ENCODE results near the gene EXOSC3.
"Not testable (repeated sequence)": the region's sequence is repeated elsewhere in the genome, so short reads cannot be mapped to it uniquely, and the experiment has no call there.

EXOSC3 gene

DNA sequence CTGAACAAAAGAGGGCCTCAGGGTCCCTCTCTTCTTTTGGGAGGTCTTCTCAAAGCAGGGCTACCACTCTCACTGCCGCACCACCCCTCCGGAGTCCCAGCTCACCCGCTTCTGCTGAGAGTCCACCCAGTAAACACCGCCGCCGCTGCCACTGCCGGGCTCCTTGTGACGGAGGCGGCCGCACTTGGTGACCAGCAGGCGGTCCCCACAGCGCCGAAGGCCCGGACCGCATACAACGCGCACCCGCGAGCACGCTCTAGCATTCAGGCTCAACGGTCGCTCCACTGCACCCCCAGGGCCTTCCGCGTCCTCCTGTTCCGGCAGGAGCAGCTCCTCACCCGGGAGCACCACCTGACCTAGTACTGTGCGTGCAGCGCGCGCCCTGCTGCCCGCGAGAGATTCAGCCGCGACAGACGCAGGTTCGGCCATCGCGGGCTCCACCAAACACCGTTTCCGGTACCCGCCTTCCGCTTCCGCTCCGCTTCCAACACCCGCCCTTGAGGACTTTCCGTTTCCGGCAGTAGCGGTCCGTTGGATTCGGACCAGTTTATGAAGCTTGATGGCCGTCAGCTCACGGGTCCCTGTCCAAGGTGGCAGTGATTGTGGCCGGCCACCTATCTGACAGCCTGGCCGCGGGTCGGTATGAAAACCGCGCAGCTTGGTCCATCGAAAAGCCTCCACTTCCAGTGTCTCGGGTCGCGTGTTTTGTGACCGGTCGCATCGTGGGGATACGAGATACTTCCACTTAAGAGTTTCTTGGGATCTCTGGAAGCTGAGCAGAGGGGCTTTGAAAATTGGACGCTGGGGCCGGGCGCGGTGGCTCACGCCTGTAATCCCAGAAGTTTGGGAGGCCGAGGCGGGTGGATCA, at the start of gene EXOSC3:
Gene EXOSC3 (minus strand): TSS at position 449 of the 868 bp plus-strand sequence. CDS start 20 bp downstream, at position 429.
- peak; percentile 79 to 86 (median 83) for DNase-seq (ENCODE audit: low read depth in 3 of 3)

DNA sequence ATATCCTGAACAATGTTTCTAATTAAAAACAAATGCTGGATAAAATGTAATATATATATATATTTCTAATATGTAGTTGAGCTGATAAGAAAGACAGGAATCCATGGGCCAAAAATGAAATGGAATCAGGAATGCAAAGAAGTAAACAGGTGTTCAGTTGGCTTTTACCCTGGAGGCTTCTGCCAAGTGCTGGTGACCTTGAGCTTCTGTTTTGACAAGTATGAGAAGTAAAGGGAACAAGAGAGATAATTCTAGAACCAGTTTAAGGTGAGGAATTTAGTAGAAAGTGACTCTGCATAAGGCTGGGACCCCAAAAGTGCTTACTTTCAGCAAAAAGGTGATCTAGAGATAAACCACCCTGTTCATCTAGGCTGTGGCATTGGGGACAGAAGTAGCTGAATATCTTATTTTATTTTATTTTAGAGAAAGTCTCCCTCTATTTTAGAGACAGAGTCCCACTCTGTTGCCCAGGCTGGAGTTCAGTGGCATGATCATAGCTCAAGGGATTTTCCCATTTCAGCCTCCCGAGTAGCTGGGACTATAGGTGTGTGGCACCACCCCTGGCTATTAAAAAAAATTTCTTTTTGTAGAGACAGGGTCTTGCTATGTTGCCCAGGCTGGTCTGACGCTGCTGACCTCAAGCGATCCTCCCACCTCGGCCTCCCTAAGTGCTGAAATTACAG, 42.8 kb upstream of the EXOSC3 start:
- DNase-seq (ENCODE audit: low read depth in 3 of 3) = no peak

DNA sequence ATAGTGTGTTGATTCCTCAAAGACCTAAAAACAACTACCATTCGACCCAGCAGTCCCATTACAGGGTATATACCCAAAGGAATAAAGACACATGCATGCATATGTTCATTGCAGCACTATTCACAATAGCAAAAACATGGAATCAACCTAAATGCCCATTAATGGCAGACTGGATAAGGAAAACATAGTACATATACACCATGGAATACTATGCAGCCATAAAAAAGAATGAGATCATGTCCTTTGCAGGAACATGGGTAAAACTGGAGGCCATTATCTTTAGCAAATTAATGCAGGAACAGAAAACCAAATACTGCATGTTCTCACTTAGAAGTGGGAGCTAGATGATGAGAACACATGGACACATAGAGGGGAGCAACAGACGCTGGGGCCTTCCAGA, 40.3 kb upstream of the EXOSC3 start:
- DNase-seq (ENCODE audit: low read depth in 3 of 3) = not testable (repeated sequence)

DNA sequence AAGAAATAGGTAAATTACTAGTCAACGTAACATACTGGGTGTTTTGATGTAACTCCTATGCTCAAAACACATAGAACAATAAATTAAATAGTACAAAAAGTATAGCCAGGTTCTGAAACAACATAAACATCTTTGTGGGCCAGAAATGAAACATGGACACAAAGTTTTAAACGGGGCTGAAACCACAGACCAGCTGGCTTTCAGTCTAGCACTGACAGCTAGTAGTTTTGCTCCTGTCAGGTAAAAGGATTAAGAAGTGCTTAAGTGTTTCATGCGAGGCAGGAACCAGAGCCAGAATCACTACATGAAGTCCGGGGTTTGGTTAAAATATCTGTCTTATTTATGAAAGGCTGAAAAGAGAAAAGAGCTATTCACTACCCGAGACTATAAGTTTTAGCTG, 35.3 kb upstream of the EXOSC3 start:
- no peak for DNase-seq (ENCODE audit: low read depth in 3 of 3)

DNA sequence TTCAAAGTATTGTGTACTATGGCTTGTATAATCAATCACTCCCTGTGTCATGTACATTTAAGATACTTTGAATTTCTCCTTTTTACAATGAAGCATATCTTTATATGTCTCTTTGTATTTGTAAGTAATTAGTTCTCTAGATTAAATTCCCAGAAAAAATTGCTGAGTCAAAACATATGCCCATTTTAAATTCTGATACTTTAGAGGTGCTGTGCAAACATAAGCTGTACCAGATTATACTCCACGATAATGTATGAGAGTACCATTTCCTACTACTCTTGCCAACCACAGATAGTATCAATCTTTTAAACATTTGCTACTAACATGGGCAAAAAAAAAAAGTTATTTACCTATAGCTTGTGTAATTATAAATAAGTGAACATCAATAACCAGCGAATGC, 34.0 kb upstream of the EXOSC3 start:
- DNase-seq (ENCODE audit: low read depth in 3 of 3) = no peak

DNA sequence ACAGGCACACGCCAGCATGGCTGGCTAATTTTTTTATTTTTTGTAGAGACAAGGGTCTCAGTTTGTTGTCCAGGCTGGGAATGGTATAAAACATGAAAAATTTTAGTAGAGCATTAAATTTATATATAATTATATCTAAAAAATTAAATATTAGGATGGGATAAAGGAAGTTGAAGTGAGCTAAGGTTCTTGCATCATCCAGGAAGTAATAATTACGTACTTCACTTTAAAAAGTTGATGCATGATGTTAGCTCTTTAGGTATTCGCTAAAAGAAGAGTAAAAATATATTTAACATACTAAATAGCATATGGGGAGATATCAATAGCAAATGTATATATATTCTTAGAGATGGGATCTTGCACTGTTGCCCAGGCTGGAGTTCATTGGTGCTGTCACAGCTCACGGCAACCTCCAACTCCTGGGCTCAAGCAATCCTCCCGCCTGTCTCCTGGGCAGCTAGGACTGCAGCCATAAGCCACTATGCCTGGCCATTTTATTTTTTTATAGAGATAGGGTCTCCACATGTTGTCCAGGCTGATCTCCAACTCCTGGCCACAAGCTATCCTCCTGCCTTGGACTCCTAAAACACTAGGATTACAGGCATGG, 28.0 kb upstream of the EXOSC3 start:
- no peak for DNase-seq (ENCODE audit: low read depth in 3 of 3)

DNA sequence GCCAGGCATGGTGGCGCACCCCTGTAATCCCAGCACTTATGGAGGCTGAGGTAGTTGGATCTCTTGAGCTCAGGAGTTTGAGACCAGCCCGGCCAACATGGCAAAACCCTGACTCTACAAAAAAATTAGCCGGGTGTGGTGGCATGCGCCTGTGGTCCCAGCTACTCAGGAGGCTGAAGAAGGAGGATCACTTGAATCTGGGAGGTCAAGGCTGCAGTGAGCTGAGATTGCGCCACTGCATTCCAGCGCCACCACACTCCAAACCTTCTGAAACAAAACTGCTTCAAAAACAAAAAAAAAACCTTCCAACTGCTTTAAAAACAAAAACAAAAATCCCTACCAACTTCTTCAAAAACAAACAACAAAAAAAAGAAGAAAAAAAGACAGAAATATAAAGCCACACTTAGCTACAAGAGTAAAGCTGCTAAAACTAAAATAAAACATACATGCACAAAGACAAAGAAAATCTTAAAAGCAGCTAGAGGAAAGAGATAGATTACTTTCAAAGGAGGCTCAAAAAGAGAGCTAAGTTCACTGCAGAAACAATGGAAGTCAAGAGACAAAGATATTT, 27.1 kb upstream of the EXOSC3 start:
- DNase-seq (ENCODE audit: low read depth in 3 of 3) = no peak

DNA sequence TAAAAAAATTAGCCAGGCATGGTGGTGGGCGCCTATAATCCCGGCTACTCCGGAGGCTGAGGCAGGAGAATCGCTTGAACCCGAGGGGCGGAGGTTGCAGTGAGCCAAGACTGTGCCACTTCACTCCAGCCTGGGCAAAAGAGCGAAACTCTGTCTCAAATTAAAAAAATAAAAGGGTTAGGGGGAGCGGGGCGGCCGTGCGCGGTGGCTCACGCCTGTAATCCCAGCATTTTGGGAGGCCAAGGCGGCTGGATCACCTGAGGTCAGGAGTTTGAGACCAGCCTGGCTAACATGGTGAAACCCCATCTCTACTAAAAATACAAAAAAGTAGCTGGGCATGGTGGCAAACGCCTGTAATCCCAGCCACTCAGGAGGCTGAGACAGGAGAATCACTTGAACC, 24.8 kb upstream of the EXOSC3 start:
- not testable (repeated sequence) for DNase-seq (ENCODE audit: low read depth in 3 of 3)

DNA sequence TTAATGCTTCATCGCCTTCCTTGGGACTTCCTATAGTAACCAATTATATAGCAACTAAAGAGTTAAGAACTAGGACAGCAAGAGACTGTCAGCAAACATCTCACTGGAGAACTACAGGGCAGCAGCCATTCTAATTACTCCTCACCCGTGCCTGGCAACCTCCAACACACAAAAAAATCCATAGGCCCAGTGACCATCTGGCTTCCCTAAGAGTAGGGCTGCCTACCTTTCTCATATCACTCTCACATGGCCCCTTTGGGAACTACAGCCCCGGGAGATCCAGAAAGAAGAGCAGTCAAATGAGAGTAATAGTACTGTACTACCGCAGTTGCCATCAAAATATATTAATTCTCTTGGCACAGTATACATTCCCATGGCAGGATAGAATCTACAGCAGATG, 21.4 kb upstream of the EXOSC3 start:
- no peak for DNase-seq (ENCODE audit: low read depth in 3 of 3)

DNA sequence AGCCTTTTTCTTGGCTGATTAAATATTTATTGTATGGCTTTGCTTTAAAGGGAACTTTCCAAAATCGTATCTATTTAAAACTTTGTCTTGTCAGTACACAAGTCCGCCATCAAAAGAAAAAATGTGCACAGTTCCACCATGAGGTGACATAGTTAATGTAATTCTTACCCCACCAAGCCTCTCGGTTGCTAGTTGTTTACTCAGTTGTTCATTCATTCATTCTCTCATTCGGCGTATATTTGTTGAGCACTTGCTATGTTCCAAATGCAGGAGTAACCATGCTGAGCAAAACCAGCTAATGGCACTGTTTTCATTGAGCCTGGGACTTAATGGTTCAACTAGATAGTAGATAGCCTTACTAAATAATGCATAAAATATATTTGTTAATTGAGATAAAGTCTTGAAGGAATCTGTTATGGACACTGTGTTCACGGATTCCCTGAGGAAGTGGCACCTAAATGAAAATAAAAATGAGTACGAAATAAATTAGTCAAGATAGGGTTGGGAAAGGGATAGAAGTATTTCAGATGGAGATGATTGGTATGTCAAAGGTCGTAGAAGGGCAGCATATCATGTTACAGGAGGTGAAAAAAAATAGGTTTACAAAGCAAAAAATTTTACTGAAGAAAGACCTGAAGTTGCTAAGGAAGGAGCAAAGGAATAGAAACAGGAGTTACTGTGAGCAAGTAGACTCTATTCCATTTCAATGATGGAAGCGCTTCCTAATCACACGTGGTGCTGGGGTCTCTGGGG, 17.3 kb upstream of the EXOSC3 start:
- DNase-seq (ENCODE audit: low read depth in 3 of 3) = no peak

DNA sequence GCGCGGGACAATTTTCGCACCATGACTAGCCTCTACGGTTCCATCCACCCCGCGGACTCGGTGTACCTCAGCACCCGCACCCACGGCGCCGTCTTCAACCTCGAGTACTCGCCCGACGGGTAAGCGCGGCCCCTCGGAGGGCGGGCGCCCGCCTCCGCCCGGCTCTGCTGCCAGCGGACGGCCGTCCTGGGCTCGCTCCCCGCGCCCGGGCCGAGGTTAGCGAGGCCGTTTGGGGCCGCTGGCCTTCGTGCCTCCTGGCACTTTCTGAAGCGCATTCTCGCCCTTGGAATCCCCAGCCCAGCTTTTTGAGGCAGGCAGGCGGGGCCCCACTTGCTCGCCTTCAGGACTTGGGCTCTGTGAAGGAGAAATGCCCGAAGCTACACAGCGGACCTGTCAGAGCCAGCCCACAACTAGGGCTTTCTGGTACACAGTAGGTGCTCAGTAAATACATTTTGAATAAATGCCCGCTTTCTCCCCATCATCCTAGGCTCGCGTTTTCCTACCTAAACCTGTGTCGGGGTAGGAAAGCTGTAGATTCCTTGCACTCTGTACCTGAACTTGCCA, 16.5 kb upstream of the EXOSC3 start:
- peak in 2 of 3 experiments; percentile 12 to 34 for DNase-seq (ENCODE audit: low read depth in 3 of 3)

DNA sequence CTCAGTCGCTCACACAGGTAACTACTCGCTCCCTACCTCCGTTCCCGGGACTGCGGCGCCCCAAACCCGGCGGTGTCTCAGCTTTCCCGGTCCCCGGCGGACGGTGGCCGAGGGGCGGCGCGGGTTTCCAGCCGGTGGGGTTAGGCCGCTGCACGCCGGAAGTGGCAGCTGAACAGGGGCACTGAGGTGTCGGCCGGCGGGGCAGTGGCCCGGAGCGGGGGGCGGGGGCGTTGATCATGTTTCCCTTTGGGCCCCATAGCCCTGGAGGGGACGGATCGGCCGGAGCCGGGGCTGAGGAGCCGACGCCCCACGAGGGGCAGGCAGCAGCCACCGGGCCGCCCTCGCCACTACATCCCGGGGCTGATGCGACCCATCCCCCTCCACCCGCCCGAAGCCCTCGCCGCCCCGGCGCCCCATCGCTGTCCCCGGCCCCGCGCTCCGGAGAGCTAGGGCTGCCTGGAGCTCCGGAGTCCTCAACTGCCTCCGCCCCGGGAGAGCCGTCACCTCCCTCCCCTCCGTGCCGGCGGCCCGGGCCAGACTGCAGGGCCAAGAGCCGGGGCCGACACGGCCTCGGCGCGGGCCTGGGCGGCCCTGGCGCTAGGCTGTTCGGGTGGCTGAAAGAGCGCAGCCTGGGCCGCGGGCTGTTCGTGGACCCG, 15.9 kb upstream of the EXOSC3 start, which contains the start of gene DCAF10:
Gene DCAF10 (plus strand): TSS at position 167 of the 656 bp plus-strand sequence. CDS start 70 bp downstream, at position 237.
- DNase-seq (ENCODE audit: low read depth in 3 of 3) = peak; percentile 81 to 88 (median 87)

DNA sequence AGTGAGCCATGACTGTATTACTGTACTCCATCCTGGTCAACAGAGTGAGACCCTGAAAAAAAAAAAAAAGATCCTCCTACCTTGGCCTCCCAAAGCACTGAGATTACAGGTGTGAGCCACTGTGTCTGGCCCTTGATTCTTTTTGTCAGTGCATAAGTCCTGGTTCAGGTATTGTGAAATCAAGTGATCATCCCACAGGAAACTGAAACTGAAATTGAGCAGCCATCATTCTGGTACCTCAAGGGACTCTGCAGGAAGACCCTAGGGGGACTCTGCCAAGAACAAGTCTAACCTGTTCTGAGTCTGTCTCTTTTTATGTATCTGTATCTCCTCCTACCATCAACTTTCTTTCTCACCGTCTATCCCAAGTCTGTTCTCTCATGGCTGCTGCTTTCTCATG, 13.8 kb upstream of the EXOSC3 start:
- DNase-seq (ENCODE audit: low read depth in 3 of 3) = no peak

DNA sequence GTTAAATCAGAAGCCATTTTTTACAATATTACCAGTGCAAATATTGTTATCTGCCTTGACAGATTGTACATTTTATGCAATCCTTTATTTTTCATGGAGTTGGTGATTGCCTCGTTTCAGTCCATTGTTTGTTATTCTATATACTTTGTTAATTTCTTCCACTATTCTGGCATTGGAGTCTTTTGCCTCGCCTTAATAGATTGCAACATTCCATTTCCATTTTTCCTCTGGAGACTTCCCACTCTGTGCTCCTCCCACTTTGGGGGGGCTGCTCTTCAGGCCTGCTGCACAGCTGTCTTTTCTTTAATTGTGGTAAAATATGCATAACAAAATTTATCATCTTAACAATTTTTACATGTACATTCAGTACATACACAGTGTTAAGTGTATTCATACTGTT, 11.4 kb upstream of the EXOSC3 start:
- DNase-seq (ENCODE audit: low read depth in 3 of 3) = no peak

DNA sequence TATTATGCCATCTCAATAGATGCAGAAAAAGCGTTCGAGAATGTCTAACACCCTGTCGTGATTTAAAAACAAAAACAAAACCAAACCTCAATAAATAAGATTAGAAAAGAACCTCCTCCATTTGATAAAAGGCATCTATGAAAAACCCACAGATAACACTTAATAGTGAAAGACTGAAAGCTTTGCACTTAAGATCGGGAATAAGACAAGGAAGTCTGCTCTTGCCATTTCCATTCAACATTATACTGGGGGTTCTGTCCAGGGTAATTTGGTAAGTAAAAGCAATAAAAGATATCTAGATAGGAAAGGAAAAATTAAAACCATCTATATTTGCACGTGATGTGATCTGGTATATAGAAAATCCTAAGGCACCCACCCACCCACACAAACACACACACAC, 7.3 kb upstream of the EXOSC3 start:
- no peak for DNase-seq (ENCODE audit: low read depth in 3 of 3)

DNA sequence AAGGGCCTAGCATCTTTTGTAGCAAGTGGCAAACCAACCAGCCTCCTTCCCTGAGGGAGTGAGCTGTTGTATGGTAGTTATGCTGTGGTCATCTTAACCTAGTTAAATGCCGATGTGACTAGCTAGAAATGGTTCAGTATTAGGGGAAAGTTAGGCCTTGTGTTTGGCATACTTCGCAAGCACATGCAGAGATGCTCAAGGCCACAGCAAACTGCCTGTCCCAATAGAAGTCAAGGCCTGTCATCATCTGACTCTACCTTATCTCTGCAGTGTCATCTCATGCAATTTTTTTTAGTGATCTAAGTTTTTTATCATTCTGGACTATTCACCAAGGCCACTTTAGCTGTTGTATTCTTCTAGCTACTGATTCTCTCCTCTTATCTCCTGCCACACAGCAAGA, 5.2 kb upstream of the EXOSC3 start:
- no peak for DNase-seq (ENCODE audit: low read depth in 3 of 3)

DNA sequence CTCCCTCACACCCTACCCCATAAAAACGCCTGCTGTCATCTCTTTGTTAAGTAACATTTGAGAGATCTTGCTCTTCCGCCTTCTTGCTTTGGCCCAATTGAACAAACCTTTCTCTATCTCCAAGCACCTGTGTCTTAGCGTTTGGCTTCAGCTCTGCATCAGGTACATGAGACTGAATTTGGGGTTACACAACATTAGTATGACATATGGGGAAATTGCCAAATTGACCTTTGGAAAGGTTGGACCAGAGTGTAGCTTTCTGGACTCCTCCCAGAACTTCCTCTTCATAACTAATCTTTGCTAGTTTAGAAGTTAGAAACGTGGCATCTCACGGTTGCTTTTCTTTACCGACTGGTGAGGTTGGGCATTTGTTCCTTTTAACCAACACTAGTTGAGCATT, 3.5 kb upstream of the EXOSC3 start:
- no peak for DNase-seq (ENCODE audit: low read depth in 3 of 3)

DNA sequence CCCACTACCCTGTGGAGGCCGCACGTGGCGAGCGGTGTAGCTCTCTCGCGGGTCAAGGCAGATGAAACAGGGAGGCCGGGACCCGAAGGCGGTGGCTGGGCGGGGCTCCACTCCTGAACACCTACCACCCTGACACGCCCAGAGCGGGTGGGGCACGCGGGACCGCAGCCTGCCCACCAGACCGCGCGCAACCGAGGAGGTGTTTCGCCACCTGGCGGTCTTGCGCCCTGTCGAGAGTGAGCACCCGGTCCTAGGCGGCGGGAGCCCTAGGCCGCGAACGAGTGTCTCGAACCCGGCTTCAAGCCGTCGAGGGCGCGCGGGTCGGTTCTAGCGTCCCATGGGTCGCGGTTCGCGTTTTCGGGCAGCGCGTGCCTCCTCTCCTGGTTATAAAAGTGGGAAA, 2.2 kb upstream of the EXOSC3 start:
- DNase-seq (ENCODE audit: low read depth in 3 of 3) = no peak

DNA sequence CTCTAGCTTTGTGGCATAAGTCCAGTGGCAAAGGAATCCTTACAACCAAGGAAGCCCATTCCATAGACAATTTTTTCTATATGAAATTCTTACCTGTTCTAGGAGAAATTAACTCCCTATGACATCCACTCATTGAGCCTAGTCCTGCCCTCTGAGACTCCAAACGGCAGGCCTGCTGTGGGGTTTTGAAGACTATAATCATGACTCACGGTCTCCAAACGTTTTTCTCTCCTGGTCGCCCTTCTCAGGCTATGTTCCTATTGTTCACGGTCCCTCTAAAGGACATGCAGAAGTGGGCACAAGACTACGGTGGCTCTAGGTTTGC, 611 bp downstream of the EXOSC3 start:
- DNase-seq (ENCODE audit: low read depth in 3 of 3) = no peak

DNA sequence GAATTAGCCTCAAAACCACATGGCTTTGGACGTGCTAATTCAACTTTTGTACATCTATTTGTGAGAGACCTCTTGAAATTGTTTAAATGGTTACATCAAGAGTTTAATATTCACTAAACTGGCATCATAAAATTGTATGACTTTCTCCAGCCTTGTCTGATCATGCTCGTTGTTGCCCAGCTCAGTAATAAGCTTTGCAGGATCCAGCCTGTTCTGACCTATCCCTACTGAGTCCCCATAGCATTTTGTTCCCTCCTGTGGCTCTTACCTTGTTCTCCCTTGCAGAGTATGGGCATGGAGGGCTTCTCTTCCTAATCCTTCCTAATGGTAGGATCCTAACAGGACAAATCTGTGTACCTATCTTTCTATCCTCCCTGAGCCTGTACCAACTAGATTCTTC, 6.3 kb downstream of the EXOSC3 start:
- DNase-seq (ENCODE audit: low read depth in 3 of 3) = no peak

DNA sequence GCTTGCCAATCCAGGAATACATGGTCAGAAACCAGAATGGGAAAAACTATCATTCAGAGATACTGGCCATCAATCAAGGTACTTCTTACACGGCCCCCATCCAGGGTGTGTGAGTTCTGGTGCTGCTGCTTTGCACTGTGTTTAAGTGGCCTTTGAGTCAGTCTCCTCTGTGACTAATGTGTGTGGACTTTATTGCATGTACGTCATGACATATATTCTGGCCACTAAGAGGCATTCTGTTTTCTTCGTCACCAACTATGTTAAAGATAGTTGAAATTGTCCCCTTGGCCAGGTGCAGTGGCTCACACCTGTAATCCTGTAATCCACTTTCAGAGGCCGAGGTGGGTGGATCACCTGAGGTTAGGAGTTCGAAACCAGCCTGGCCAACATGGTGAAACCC, 8.5 kb downstream of the EXOSC3 start:
- DNase-seq (ENCODE audit: low read depth in 3 of 3) = no peak

Data from stimulated activated CD4-positive, alpha-beta T cell treated with anti-CD3 and anti-CD28 coated beads, TNF-alpha, amount 100 ng/mL, for 24 hours (primary cell).